Measurements from ENCODE around the gene FLNC. TPM values are rescaled to one million over a fixed set of nuclear protein-coding genes. Genes with fewer than 3 reads are reported as not detected.

The FLNC gene
- polyA plus RNA-seq, 3 donors, result 0.01 TPM; not detected in 2

- Histone ChIP-seq H4K20me1 (ENCODE audit: insufficient read depth, low read length) (no peaks in the 10 kb centered on the region), H3K4me3 (replicated peaks in 1 of 3; ENCODE audit: low read depth in 2 of 3, low read length in 3 of 3) (no peak overlapping the region), H3K4me1 (ENCODE audit: control insufficient read depth in 1 of 2, insufficient read depth in 2 of 2, low read length in 2 of 2) (no peaks in the 10 kb centered on the region), H3K27ac (ENCODE audit: low read depth in 1 of 2, low read length in 2 of 2) (no peak overlapping the region), H3K4me2 (replicated peaks; ENCODE audit: extremely low read depth, low read length, poor library complexity, severe bottlenecking) (no peak overlapping the region), H3K9ac (ENCODE audit: insufficient read depth, low read length, poor library complexity, severe bottlenecking) (no peak overlapping the region), H3K36me3 (replicated peaks in 1 of 2; ENCODE audit: control insufficient read depth in 1 of 2, insufficient read depth in 2 of 2, low read length in 2 of 2) (no peaks in the 10 kb centered on the region), H3K79me2 (ENCODE audit: insufficient read depth, low read length) (no peaks in the 10 kb centered on the region), H3K27me3 (ENCODE audit: control insufficient read depth in 2 of 2, insufficient read depth in 2 of 2, low read length in 2 of 2) (peaks cover 0 to 3% of the 10 kb centered on the region in 2 donors), H2AFZ (ENCODE audit: insufficient read depth, low read depth, low read length, poor library complexity, severe bottlenecking) (no peak overlapping the region), H3K9me3 (replicated peaks in 1 of 2; ENCODE audit: control insufficient read depth in 1 of 2, insufficient read depth in 1 of 2, low read length in 2 of 2) (no peaks in the 10 kb centered on the region)
- Mint-ChIP-seq H3K4me3 (no peak overlapping the region), H3K27ac (no peak overlapping the region), H3K36me3 (no peaks in the 10 kb centered on the region), H3K9me3 (no peaks in the 10 kb centered on the region), H3K4me1 (peaks cover 3% of the 10 kb centered on the region), H3K27me3 (ENCODE audit: low read depth in 3 of 3) (peaks cover under 1 to 11% (median 10%) of the 10 kb centered on the region in 3 donors)
- no peak for DNase-seq
- 96% methylated on average over 16 of the region's 17 CpGs for WGBS (ENCODE audit: insufficient coverage)
- intact Hi-C loops (cut with micrococcal nuclease), result no loop called here
- TF ChIP-seq CTCF (IDR thresholded peaks at IDR 0.05), result no peak
Observed at GRCh38 chr7:128838981-128839731, 8.9 kb downstream of the FLNC start.

DNA sequence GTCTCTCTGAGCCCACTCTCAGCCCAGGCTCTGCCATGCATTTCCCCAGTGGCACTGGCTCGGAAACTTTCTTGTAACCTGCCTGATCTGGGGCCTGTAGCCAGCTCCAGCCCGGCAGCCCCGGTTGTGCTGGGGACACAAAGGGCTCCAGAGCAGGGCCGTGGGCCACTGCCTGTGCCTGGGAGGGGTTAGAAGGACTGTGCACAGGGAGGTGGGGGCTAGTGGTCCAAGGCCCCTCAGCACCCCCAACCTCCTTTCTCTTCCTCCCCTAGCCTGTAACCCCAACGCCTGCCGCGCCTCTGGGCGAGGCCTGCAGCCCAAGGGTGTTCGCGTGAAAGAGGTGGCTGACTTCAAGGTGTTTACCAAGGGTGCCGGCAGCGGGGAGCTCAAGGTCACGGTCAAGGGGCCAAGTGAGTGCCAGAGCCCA is 9.6 kb downstream of the FLNC start:
- peaks cover 0 to 6% (median 5%) of the 10 kb centered on the region in 3 donors for H3K27me3 Mint-ChIP-seq (ENCODE audit: low read depth in 3 of 3)
- Histone ChIP-seq H3K27me3 (ENCODE audit: control insufficient read depth in 2 of 2, insufficient read depth in 2 of 2, low read length in 2 of 2) (no peaks in the 10 kb centered on the region), H3K4me3 (replicated peaks in 1 of 3; ENCODE audit: low read depth in 2 of 3, low read length in 3 of 3) (no peak overlapping the region), H3K27ac (ENCODE audit: low read depth in 1 of 2, low read length in 2 of 2) (no peak overlapping the region), H3K79me2 (ENCODE audit: insufficient read depth, low read length) (no peaks in the 10 kb centered on the region), H3K4me1 (ENCODE audit: control insufficient read depth in 1 of 2, insufficient read depth in 2 of 2, low read length in 2 of 2) (no peaks in the 10 kb centered on the region), H3K4me2 (replicated peaks; ENCODE audit: extremely low read depth, low read length, poor library complexity, severe bottlenecking) (no peak overlapping the region), H4K20me1 (ENCODE audit: insufficient read depth, low read length) (no peaks in the 10 kb centered on the region), H3K9ac (ENCODE audit: insufficient read depth, low read length, poor library complexity, severe bottlenecking) (no peak overlapping the region), H3K9me3 (replicated peaks in 1 of 2; ENCODE audit: control insufficient read depth in 1 of 2, insufficient read depth in 1 of 2, low read length in 2 of 2) (no peaks in the 10 kb centered on the region), H3K36me3 (replicated peaks in 1 of 2; ENCODE audit: control insufficient read depth in 1 of 2, insufficient read depth in 2 of 2, low read length in 2 of 2) (no peaks in the 10 kb centered on the region), H2AFZ (ENCODE audit: insufficient read depth, low read depth, low read length, poor library complexity, severe bottlenecking) (no peak overlapping the region)
- H3K36me3 Mint-ChIP-seq, result no peaks in the 10 kb centered on the region
- intact Hi-C loops (cut with micrococcal nuclease), result loop anchor here in 1 of 2 donors (5.0 kb wide), 1 partner anchor 38 kb away; no protein-coding TSS in a partner anchor
- no peak overlapping the region for H3K27ac Mint-ChIP-seq
- 96% methylated on average over 8 of the region's 13 CpGs for WGBS (ENCODE audit: insufficient coverage)
- H3K4me3 Mint-ChIP-seq, result no peak overlapping the region
- H3K4me1 Mint-ChIP-seq, result peaks cover 3% of the 10 kb centered on the region
- no peak for DNase-seq
- H3K9me3 Mint-ChIP-seq, result no peaks in the 10 kb centered on the region
- TF ChIP-seq CTCF (IDR thresholded peaks at IDR 0.05), result no peak
